Natural killer cell (primary cell): ENCODE results near the gene NCK2. TPM values are rescaled to one million over a fixed set of nuclear protein-coding genes. Genes with fewer than 3 reads are reported as not detected.
A peak's percentile ranks its signal among the peaks of the same experiment; 100 is the strongest.

ENCODE experiments used
- ATAC-seq, 3 donors: fragments of 150-1000 bp in 2 of 3; fragments of 200-7000 bp in 1 of 3; cut with Tn5 transposase; 1 replicate in 1 of 3; 2 replicates in 2 of 3; pipeline ENCODE4 v1.10.0; 2021; ENCODE audit warnings: mild to moderate bottlenecking in 2 of 3, moderate library complexity in 2 of 3
- DNase-seq, 2 donors: peaks; one replicate each; pipeline versions ENCODE4 v3.0.0 to v3.0.0-alpha.2; 2013 to 2021; ENCODE audit warnings: mixed read lengths in 1 of 2
- H3K27ac ChIP-seq: one replicate; pipeline ENCODE4 v1.5.1; 2013; ENCODE audit warnings: mild to moderate bottlenecking, low read length
- H3K27me3 ChIP-seq: one replicate; pipeline ENCODE4 v1.6.1; 2013; ENCODE audit warnings: low read length; ENCODE audit not compliant: control insufficient read depth, insufficient read depth
- H3K36me3 ChIP-seq: one replicate; pipeline ENCODE4 v1.6.1; 2013; ENCODE audit warnings: low read length; ENCODE audit not compliant: control insufficient read depth, insufficient read depth
- H3K4me1 ChIP-seq: one replicate; pipeline ENCODE4 v1.6.1; 2013; ENCODE audit warnings: low read length; ENCODE audit not compliant: control insufficient read depth, insufficient read depth
- H3K4me3 ChIP-seq: one replicate; pipeline ENCODE4 v1.5.1; 2013; ENCODE audit warnings: low read length
- H3K9me3 ChIP-seq: one replicate; pipeline ENCODE4 v1.6.1; 2013; ENCODE audit warnings: low read length; ENCODE audit not compliant: control insufficient read depth, insufficient read depth
- H3K27ac Mint-ChIP-seq, 2 donors: one replicate each; pipeline ENCODE4 v1.8.0; 2022; ENCODE audit warnings: mild to moderate bottlenecking in 2 of 2, mixed read lengths in 2 of 2, moderate library complexity in 1 of 2
- H3K27me3 Mint-ChIP-seq, 2 donors: one replicate each; pipeline ENCODE4 v1.8.0; 2022; ENCODE audit warnings: low read depth in 2 of 2, mixed read lengths in 2 of 2
- H3K36me3 Mint-ChIP-seq: one replicate; pipeline ENCODE4 v1.8.0; 2022; ENCODE audit warnings: mixed read lengths
- H3K4me1 Mint-ChIP-seq, 2 donors: one replicate each; pipeline ENCODE4 v1.8.0; 2022; ENCODE audit warnings: mixed read lengths in 2 of 2
- H3K4me3 Mint-ChIP-seq: one replicate; pipeline ENCODE4 v1.8.0; 2022; ENCODE audit warnings: mild to moderate bottlenecking, moderate library complexity, mixed read lengths
- H3K9me3 Mint-ChIP-seq, 2 donors: one replicate each; pipeline ENCODE4 v1.8.0; 2022; ENCODE audit warnings: mixed read lengths in 2 of 2
- CTCF ChIP-seq: fragments of 200-600 bp; IDR thresholded peaks from one replicate; pipeline ENCODE4 v1.8.0; 2022; ENCODE audit warnings: antibody characterized with exemption
- WGBS: methylation state at CpG from one replicate; pipeline ENCODE4 v1.1.7; 2013; ENCODE audit warnings: missing lambda C conversion rate; ENCODE audit not compliant: insufficient coverage; 5-methylcytosine and 5-hydroxymethylcytosine counted together
- intact Hi-C: fragments of 100-400 bp; cut with micrococcal nuclease; formaldehyde crosslinking; loops from one replicate; pipeline ENCODE4 v1.14.2; 2022
- total RNA-seq, 4 donors: library from RNA; stranded (reverse); fragments of 120-200 nt in 1 of 4; gene quantifications; one replicate each; pipeline versions ENCODE4 v1.2.3 to v1.2.4, GENCODE V29; 2013 to 2022

The NCK2 gene
- total RNA-seq, 3 donors from 2014 or later (not counting 1 experiment from before 2014, with no cell fraction given) = 34.1 to 50.8 (median 43.0) TPM

GRCh38 chr2:105806996-105807395, 62.3 kb downstream of the NCK2 start:
- no peak overlapping the region for H3K4me3 Mint-ChIP-seq
- peaks cover 68 to 81% of the 10 kb centered on the region in 2 donors for H3K4me1 Mint-ChIP-seq
- DNase-seq = peak in 1 of 2 donors; percentile 50
- no peaks in the 10 kb centered on the region for H3K9me3 Mint-ChIP-seq
- intact Hi-C loops = no loop called here
- Histone ChIP-seq H3K4me3 (no peak overlapping the region), H3K4me1 (peaks cover 56% of the 10 kb centered on the region), H3K36me3 (no peaks in the 10 kb centered on the region), H3K27ac (no peak overlapping the region), H3K9me3 (no peaks in the 10 kb centered on the region), H3K27me3 (no peaks in the 10 kb centered on the region)
- H3K36me3 Mint-ChIP-seq = no peaks in the 10 kb centered on the region
- ATAC-seq = no peak
- TF ChIP-seq CTCF = no peak
- WGBS = 77% methylated on average over 8 of the region's 8 CpGs
- peak overlapping the region in 1 of 2 donors; percentile 80 for H3K27ac Mint-ChIP-seq
- no peaks in the 10 kb centered on the region for H3K27me3 Mint-ChIP-seq

- H3K27me3 Mint-ChIP-seq = no peaks in the 10 kb centered on the region
- H3K4me3 Mint-ChIP-seq = no peak overlapping the region
- intact Hi-C loops = no loop called here
- DNase-seq = peak in 1 of 2 donors; percentile 36
- no peaks in the 10 kb centered on the region for H3K36me3 Mint-ChIP-seq
- H3K27me3 ChIP-seq = no peaks in the 10 kb centered on the region
- no peak for TF ChIP-seq CTCF
- WGBS = 91% methylated on average over 8 of the region's 8 CpGs
- H3K4me1 ChIP-seq = peaks cover 56% of the 10 kb centered on the region
- H3K4me1 Mint-ChIP-seq = peaks cover 66 to 75% of the 10 kb centered on the region in 2 donors
- no peaks in the 10 kb centered on the region for H3K9me3 Mint-ChIP-seq
- H3K36me3 ChIP-seq = no peaks in the 10 kb centered on the region
- H3K4me3 ChIP-seq = no peak overlapping the region
- peak overlapping the region; percentile 19 to 80 for H3K27ac Mint-ChIP-seq
- H3K9me3 ChIP-seq = no peaks in the 10 kb centered on the region
- peak; percentile 46 to 74 (median 60) for ATAC-seq
- no peak overlapping the region for H3K27ac ChIP-seq
These were observed 63.8 kb downstream of the NCK2 start for GRCh38 chr2:105808423-105809096.

- no peak for TF ChIP-seq CTCF
- intact Hi-C loops = no loop called here
- WGBS = 43% methylated on average over 4 of the region's 4 CpGs
- no peaks in the 10 kb centered on the region for H3K27me3 ChIP-seq
- peak overlapping the region; percentile 14 for H3K4me3 Mint-ChIP-seq
- ATAC-seq (peak; percentile 42 to 79 (median 78)), DNase-seq (peak in 1 of 2 donors; percentile 76)
- H3K4me3 ChIP-seq = no peak overlapping the region
- H3K27ac Mint-ChIP-seq = peak overlapping the region; percentile 19 to 80
- H3K27me3 Mint-ChIP-seq = no peaks in the 10 kb centered on the region
- H3K36me3 Mint-ChIP-seq = no peaks in the 10 kb centered on the region
- no peaks in the 10 kb centered on the region for H3K9me3 Mint-ChIP-seq
- H3K36me3 ChIP-seq = no peaks in the 10 kb centered on the region
- peaks cover 53% of the 10 kb centered on the region for H3K4me1 ChIP-seq
- no peak overlapping the region for H3K27ac ChIP-seq
- H3K4me1 Mint-ChIP-seq = peaks cover 66 to 75% of the 10 kb centered on the region in 2 donors
- no peaks in the 10 kb centered on the region for H3K9me3 ChIP-seq
These were observed 64.4 kb downstream of the NCK2 start for GRCh38 chr2:105809097-105809473.

GRCh38 chr2:105809723-105810122, 65.0 kb downstream of the NCK2 start:
- H3K36me3 Mint-ChIP-seq = no peaks in the 10 kb centered on the region
- Histone ChIP-seq H3K4me1 (peaks cover 52% of the 10 kb centered on the region), H3K27ac (no peak overlapping the region), H3K27me3 (no peaks in the 10 kb centered on the region), H3K36me3 (no peaks in the 10 kb centered on the region), H3K9me3 (no peaks in the 10 kb centered on the region), H3K4me3 (no peak overlapping the region)
- no peak for ATAC-seq
- H3K27me3 Mint-ChIP-seq = no peaks in the 10 kb centered on the region
- peak overlapping the region; percentile 14 for H3K4me3 Mint-ChIP-seq
- no peak for TF ChIP-seq CTCF
- 94% methylated on average over 3 of the region's 3 CpGs for WGBS
- H3K27ac Mint-ChIP-seq = peak overlapping the region; percentile 19 to 80
- H3K9me3 Mint-ChIP-seq = no peaks in the 10 kb centered on the region
- intact Hi-C loops = no loop called here
- H3K4me1 Mint-ChIP-seq = peaks cover 66 to 75% of the 10 kb centered on the region in 2 donors
- DNase-seq = no peak
